ENCODE results near the gene FMNL2.

DNA sequence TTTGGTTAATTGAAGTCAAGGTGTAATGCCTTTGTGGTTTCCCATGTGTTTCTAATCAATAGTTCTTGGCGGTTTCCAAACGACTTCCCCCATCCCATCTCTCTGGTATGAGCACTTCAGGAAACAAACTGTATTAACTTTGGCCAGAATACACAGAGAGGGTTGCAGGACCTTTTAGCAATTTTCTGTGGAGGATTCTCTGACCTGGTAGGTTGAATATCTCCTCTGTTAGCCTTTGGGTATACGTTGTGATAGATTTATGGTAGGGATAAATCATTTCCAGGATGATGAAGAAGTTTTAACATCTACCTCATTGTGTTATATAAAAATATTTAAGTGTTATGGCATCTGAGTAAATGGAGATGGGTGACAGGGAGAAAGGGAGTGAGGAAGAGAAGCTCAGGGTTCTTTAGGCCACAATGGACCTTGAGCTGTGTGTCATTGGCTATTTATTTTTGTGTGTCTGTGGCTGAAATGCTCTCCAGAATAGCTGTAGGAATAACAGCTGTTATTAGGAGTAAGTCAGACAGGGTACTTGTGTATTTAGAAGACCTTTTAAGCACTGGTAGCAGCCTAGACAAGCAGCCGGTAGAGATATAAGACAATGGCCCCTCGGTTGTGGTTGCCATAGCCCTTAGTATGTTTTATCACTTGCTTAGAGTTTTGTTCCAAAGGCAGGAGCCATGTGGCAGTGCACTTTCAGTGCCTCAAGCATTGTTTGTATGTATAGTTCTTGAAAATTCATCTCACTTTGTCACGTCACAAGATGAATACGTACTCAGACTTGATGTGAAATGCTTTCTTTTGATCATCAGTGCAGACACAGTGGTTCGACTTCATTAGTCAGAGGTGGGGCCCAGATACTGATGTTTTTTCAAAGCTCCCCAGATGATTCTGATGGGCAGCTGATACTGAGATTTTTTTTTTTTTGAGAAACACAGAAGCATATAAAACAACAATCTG is 91.1 kb downstream of the FMNL2 start:
- TF ChIP-seq, protein P1, sequence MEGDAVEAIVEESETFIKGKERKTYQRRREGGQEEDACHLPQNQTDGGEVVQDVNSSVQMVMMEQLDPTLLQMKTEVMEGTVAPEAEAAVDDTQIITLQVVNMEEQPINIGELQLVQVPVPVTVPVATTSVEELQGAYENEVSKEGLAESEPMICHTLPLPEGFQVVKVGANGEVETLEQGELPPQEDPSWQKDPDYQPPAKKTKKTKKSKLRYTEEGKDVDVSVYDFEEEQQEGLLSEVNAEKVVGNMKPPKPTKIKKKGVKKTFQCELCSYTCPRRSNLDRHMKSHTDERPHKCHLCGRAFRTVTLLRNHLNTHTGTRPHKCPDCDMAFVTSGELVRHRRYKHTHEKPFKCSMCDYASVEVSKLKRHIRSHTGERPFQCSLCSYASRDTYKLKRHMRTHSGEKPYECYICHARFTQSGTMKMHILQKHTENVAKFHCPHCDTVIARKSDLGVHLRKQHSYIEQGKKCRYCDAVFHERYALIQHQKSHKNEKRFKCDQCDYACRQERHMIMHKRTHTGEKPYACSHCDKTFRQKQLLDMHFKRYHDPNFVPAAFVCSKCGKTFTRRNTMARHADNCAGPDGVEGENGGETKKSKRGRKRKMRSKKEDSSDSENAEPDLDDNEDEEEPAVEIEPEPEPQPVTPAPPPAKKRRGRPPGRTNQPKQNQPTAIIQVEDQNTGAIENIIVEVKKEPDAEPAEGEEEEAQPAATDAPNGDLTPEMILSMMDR (IDR thresholded peaks at IDR 0.05; ENCODE audit: low read depth, low read length, missing input control) = no peak
- TF ChIP-seq FOXA1 (IDR thresholded peaks at IDR 0.05) = no peak
- TF ChIP-seq JUND (IDR thresholded peaks at IDR 0.05) = no peak
- no peak for TF ChIP-seq TAF1 (conservative IDR thresholded peaks at IDR 0.05)
- no peak for TF ChIP-seq RAD21 (IDR thresholded peaks at IDR 0.05)
- TF ChIP-seq, protein P2, sequence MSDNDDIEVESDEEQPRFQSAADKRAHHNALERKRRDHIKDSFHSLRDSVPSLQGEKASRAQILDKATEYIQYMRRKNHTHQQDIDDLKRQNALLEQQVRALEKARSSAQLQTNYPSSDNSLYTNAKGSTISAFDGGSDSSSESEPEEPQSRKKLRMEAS (IDR thresholded peaks at IDR 0.05) = no peak
- TF ChIP-seq GABPA (IDR thresholded peaks at IDR 0.05 in 1 of 2, conservative IDR thresholded peaks at IDR 0.05 in 1 of 2) = no peak
- no peak for TF ChIP-seq EGR1 (IDR thresholded peaks at IDR 0.05; ENCODE audit: low read depth in 2 of 2)
